Erythroblast (primary cell): ENCODE measurements around the gene GEMIN2.
"Not testable (repeated sequence)": the region's sequence is repeated elsewhere in the genome, so short reads cannot be mapped to it uniquely, and the experiment has no call there.

ENCODE experiments used
- GATA1 ChIP-seq: IDR thresholded peaks from 2 replicates; pipeline ENCODE4 v1.6.1; 2011; ENCODE audit warnings: low read depth, mild to moderate bottlenecking, control low read depth, low read length, moderate library complexity
- POLR2A ChIP-seq: IDR thresholded peaks from 2 replicates; pipeline ENCODE4 v1.6.1; 2011; ENCODE audit warnings: mild to moderate bottlenecking, low read length

DNA sequence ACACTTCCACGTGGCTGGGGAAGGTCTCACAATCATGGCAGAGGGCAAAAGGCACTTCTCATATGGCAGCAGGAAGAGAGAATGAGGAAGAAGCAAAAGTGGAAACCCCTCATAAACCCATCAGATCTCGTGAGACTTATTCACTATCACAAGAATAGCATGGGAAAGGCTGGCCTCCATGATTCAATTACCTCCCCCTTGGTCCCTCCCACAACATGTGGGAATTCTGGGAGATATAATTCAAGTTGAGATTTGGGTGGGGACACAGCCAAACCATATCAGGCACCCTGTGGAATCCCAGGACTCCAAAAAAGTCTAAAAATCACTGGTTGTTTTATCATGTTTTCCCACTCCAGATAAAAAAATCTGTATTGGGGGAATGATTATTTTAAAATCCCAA lies 29.1 kb downstream of the GEMIN2 start:
- TF ChIP-seq POLR2A, GATA1: not testable (repeated sequence)
